WTC11 (cell line): ENCODE measurements around the gene HPSE2.

Source experiments
- CREB1 ChIP-seq: sonication (generic); formaldehyde crosslinking; IDR thresholded peaks from 2 replicates; pipeline ENCODE4 v1.8.0; 2023; ENCODE audit warnings: mild to moderate bottlenecking, missing genetic modification reagents
- ZNF423 ChIP-seq: fragments of 250-450 bp; sonication (Bioruptor Pico); IDR thresholded peaks from 2 replicates; pipeline ENCODE4 v2.1.2; 2022; ENCODE audit warnings: mild to moderate bottlenecking, moderate library complexity
- TF ChIP-seq, protein P1 (sequence below): fragments of 200-600 bp; IDR thresholded peaks from 2 replicates; pipeline ENCODE4 v1.8.0; 2022; ENCODE audit warnings: antibody characterized with exemption
- TF ChIP-seq, protein P2 (sequence below): sonication (generic); formaldehyde crosslinking; conservative IDR thresholded peaks from 2 replicates; pipeline ENCODE4 v1.8.1; 2022; ENCODE audit warnings: mild to moderate bottlenecking, missing genetic modification reagents
- TF ChIP-seq, protein P3 (sequence below): fragments of 250-450 bp; sonication (Bioruptor Pico); IDR thresholded peaks from 2 replicates; pipeline ENCODE4 v1.9.0; 2021; ENCODE audit warnings: mild to moderate bottlenecking
- TF ChIP-seq, protein P4 (sequence below): sonication (generic); formaldehyde crosslinking; IDR thresholded peaks from 2 replicates; pipeline ENCODE4 v1.8.1; 2022; ENCODE audit warnings: low read depth, missing genetic modification reagents, borderline replicate concordance

DNA sequence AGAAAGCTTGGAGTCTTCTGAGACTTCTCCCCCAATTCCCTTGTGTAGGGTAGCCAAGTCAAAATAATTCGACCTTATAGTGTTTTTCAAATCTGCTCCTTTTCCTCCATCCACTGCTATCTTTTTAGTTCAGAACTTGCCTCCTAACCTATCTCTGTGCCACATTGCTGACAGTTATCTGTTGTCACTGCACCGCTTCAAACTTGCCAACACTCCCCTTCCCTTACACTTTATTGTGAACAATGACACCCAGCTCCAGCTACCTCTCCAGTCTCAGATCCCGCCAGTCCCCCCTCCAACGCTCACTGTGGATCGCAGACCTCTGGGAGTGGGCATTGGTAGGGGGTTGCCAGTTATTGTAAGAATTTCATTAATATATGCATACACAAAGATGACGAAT, 772.6 kb downstream of the HPSE2 start:
- TF ChIP-seq, protein P1, sequence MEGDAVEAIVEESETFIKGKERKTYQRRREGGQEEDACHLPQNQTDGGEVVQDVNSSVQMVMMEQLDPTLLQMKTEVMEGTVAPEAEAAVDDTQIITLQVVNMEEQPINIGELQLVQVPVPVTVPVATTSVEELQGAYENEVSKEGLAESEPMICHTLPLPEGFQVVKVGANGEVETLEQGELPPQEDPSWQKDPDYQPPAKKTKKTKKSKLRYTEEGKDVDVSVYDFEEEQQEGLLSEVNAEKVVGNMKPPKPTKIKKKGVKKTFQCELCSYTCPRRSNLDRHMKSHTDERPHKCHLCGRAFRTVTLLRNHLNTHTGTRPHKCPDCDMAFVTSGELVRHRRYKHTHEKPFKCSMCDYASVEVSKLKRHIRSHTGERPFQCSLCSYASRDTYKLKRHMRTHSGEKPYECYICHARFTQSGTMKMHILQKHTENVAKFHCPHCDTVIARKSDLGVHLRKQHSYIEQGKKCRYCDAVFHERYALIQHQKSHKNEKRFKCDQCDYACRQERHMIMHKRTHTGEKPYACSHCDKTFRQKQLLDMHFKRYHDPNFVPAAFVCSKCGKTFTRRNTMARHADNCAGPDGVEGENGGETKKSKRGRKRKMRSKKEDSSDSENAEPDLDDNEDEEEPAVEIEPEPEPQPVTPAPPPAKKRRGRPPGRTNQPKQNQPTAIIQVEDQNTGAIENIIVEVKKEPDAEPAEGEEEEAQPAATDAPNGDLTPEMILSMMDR = no peak
- TF ChIP-seq CREB1 = no peak
- no peak for TF ChIP-seq ZNF423 (CRISPR knock-in tag)
- TF ChIP-seq, protein P2, sequence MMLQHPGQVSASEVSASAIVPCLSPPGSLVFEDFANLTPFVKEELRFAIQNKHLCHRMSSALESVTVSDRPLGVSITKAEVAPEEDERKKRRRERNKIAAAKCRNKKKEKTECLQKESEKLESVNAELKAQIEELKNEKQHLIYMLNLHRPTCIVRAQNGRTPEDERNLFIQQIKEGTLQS = no peak
- TF ChIP-seq, protein P3, sequence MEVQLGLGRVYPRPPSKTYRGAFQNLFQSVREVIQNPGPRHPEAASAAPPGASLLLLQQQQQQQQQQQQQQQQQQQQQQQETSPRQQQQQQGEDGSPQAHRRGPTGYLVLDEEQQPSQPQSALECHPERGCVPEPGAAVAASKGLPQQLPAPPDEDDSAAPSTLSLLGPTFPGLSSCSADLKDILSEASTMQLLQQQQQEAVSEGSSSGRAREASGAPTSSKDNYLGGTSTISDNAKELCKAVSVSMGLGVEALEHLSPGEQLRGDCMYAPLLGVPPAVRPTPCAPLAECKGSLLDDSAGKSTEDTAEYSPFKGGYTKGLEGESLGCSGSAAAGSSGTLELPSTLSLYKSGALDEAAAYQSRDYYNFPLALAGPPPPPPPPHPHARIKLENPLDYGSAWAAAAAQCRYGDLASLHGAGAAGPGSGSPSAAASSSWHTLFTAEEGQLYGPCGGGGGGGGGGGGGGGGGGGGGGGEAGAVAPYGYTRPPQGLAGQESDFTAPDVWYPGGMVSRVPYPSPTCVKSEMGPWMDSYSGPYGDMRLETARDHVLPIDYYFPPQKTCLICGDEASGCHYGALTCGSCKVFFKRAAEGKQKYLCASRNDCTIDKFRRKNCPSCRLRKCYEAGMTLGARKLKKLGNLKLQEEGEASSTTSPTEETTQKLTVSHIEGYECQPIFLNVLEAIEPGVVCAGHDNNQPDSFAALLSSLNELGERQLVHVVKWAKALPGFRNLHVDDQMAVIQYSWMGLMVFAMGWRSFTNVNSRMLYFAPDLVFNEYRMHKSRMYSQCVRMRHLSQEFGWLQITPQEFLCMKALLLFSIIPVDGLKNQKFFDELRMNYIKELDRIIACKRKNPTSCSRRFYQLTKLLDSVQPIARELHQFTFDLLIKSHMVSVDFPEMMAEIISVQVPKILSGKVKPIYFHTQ (CRISPR knock-in tag) = no peak
- TF ChIP-seq, protein P4, sequence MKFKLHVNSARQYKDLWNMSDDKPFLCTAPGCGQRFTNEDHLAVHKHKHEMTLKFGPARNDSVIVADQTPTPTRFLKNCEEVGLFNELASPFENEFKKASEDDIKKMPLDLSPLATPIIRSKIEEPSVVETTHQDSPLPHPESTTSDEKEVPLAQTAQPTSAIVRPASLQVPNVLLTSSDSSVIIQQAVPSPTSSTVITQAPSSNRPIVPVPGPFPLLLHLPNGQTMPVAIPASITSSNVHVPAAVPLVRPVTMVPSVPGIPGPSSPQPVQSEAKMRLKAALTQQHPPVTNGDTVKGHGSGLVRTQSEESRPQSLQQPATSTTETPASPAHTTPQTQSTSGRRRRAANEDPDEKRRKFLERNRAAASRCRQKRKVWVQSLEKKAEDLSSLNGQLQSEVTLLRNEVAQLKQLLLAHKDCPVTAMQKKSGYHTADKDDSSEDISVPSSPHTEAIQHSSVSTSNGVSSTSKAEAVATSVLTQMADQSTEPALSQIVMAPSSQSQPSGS (CRISPR knock-in tag) = no peak
